ENCODE measurements around the gene SLAMF9. TPM values are rescaled to one million over a fixed set of nuclear protein-coding genes. Genes with fewer than 3 reads are reported as not detected.

SLAMF9 gene
- total RNA-seq = 4.7 and 6.8 TPM in 2 replicates

DNA sequence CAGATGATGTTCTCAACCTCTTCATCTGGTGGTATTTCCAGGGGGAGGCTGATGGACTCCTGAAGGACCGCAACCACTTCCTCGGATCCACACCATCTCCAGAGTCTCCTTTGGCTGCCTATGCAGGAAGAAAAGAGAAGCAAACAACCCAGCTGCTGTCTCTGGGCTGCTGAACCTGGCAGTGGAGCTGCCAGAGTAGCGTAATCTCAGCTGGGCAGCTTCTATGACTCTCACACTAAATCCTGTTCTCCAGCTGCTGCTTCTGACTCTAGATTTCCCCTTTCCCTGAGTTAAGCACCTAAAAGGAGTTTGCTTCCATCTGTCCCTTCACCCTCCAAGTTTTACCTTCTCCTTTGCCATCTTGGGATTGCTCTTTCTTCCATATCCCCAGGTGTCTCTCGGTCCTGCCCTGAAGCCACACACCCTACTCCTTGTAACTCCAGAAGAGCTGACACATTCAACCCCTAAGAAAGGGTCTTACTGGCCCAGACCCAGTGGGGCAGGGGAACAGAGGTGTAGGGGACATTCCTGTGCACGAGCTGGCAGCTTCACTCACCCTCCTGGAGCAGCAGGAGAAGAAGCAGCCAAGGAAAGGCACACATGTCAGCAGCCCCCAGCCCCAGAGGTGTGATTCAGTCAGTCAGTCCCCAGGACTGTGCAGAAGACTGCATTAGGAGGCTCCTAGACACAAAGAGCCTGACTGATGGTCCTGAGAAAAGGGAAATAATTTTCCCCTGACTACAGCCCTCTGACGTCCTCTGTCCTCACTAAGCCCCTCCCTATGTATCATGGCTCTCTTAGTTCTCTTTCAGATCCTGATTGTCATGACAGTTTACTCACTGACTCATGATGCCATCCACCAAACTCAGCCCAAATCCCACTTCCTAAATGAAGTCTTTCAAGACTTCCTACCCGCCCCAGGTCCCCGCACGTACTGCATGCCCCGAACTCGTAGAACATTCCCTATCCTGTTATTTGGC lies at the start of gene SLAMF9:
TSS of gene SLAMF9 (minus strand) at position 702 of the 980 bp plus-strand sequence. CDS start at position 602, 100 bp downstream.

DNA sequence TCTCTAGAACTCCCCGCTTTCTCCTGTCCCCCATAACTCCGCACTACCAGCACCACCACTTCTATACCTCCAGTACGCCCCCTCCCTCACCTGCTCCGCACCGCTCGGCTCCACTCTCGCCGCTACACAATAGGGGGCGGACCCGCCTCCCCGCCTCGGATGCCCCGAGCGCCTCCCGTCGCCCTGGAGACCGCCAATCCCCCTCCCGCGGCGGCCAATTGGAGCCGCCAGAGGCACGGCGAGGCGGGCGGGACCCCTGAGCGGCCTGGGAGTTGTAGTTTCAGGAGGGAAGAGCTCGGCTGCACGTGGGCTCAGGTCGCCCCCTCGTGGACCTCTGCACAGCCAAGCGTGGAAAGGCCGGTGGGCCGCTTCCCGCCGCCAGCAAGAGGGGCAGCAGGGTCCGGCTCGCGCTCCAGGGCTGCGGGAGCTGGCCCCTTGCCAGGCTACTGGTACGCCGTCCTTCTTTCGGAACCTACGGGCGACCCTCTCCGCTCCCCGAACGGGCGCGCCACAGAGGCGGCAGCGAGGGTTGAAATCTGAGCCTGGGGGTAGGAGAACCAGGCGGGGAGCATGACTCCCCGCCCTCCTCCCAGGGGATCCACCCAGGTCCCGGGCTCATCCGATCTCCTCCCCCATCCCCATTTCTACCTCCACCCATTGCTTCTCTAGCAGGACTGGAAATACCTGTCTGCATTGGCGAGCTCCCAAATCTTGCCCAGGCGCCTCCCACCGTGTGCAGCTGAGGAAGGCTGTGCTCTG lies 8.4 kb downstream of the SLAMF9 start, which contains the start of gene IGSF9:
TSS of gene IGSF9 (minus strand) at position 131 of the 759 bp plus-strand sequence. CDS start 2,159 bp downstream, outside the sequence.

DNA sequence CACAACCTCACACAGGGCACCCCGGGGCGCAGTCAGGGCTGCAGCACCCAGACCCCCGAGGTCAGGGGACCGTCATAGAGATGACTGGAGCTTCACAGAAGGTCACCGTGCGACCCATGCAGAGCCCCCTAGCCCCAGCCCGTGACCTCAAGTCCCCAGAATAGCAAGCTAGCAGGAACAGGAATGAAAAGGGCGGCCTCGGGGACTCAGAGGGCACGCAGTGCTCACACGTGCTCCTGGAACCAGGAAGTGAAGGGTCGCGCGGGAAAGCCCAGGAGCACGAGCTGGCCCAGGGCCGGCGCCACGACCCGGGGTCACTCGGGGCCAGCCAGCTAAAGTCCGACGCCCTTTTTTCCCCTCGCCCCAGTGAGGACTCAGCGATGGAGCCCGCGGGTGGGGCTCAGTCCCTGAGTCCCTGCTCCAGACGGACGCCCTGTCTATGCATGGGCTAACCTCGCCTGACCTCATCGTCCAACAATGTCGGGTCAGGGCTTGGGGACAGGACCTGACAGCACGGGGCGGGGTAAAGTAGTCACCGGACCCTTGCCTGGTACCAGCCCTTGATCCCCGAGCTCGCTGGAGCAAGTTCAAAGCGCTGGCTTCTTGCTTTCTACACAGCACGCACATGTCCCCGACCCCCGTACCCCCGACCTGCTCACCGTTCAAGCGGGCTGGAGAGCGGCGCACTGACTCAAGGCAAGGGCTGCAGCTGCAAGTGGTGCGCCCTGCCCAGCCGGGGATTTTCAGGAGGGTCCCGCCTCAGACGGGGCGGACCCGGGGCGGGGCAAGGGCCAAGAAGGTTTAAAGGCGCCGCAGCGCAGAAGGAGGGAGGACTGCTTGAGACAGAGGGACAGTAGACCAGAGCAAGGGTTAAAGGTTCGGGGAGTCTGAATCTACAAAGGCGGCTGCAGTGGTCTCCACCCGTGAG lies 29.0 kb downstream of the SLAMF9 start, which contains the start of gene TAGLN2:
TSS of gene TAGLN2 (minus strand) at position 717 of the 928 bp plus-strand sequence. CDS start 4,998 bp downstream, outside the sequence.

Other genes starting within 250 kb of the SLAMF9 start
- gene CRP, start 239.6 kb downstream of the SLAMF9 start, total RNA-seq = under 0.01 TPM in 1 of 2 replicates, not detected in the other
- 31.0 and 47.8 TPM in 2 replicates for gene DUSP23, start 173.3 kb downstream of the SLAMF9 start, total RNA-seq
- not detected in 2 replicates for gene FCRL6, start 151.9 kb downstream of the SLAMF9 start, total RNA-seq
- 2.0 and 8.5 TPM in 2 replicates for gene SLAMF8, start 127.4 kb downstream of the SLAMF9 start, total RNA-seq
- gene VSIG8, start 91.6 kb downstream of the SLAMF9 start, total RNA-seq = 0.22 and 0.39 TPM in 2 replicates
- gene CFAP45, start 54.1 kb downstream of the SLAMF9 start, total RNA-seq = 1.1 and 1.2 TPM in 2 replicates
- 268 and 1,244 TPM in 2 replicates for gene TAGLN2, start 28.7 kb downstream of the SLAMF9 start, total RNA-seq
- gene IGSF9, start 8.6 kb downstream of the SLAMF9 start, total RNA-seq = 7.7 and 9.0 TPM in 2 replicates
- gene PIGM, start 77.8 kb upstream of the SLAMF9 start, total RNA-seq = 2.7 and 6.8 TPM in 2 replicates
- gene KCNJ10, start 115.9 kb upstream of the SLAMF9 start, total RNA-seq = not detected in 2 replicates
- not detected in 2 replicates for gene KCNJ9, start 127.3 kb upstream of the SLAMF9 start, total RNA-seq
- gene IGSF8, start 144.4 kb upstream of the SLAMF9 start, total RNA-seq = 25.1 and 25.8 TPM in 2 replicates
- gene ATP1A2, start 161.5 kb upstream of the SLAMF9 start, total RNA-seq = under 0.01 TPM in 1 of 2 replicates, not detected in the other
- gene ATP1A4, start 197.4 kb upstream of the SLAMF9 start, total RNA-seq = 2.4 and 13.0 TPM in 2 replicates
- gene CASQ1, start 236.3 kb upstream of the SLAMF9 start, total RNA-seq = 0.76 and 2.4 TPM in 2 replicates